Loucy (cell line): ENCODE measurements around the gene ATP5PB.

Source experiments
- CTCF ChIP-seq: fragments of 200-600 bp; sonication (generic); conservative IDR thresholded peaks from 2 replicates; pipeline ENCODE4 v1.5.1; 2014; ENCODE audit warnings: mild to moderate bottlenecking, antibody characterized with exemption, low read length
- EZH2phosphoT487 ChIP-seq: fragments of 200-600 bp; IDR thresholded peaks from 2 replicates; pipeline ENCODE4 v1.6.1; 2018; ENCODE audit warnings: antibody characterized with exemption, mild to moderate bottlenecking, moderate library complexity, borderline replicate concordance

GRCh38 chr1:111489604-111490003 is 40.3 kb downstream of the ATP5PB start:
- TF ChIP-seq CTCF (no peak), EZH2phosphoT487 (no peak)
